Anterior cingulate cortex (tissue), 58 donors: ENCODE measurements around the gene IRF9.
"Not testable (repeated sequence)": the region's sequence is repeated elsewhere in the genome, so short reads cannot be mapped to it uniquely, and the experiment has no call there.

Experiments used
- DNase-seq, 58 donors: peaks; one replicate each; lab custom pipeline; 2025; lab: John Stamatoyannopoulos, UW

Gene IRF9

DNA sequence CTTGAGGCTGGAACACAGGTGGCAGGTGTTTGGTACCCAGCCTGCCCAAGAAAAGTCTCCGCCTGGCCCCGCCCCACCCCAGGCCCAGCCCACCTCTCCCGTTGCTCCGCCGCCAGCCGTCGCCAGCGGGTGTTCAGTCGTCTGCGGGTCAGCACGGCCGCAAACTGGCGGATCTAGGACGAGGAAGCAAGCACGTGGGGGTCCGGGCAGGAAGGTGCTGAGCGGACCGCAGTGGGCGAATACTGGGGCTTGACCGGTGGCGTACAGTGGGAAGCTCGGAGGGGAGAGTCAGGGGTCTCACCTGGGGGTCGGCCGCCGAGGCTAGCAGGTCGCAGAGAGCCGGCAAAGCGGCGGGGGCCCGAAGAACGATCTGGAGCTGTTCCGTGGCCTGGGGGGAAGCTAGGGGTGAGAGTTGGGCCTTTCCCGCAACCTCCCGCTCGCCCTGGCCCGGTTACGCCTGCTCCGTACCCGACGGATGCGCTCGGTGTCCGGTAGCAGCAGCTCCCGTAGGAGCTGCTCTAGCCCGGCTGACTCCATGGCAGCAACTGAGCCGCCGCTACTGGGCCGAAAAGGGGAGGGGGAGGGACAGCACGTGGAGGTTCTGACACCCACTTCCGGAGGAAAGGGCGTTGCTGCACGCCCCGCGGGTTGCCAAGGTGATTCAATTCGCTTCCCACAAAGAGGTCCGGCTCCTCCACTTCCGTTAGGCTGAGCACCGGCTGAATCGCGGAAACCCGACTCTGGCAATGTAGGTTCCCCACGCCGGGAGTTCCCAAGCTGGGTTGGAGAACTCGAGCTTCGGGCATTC is 27.4 kb downstream of the IRF9 start, which contains the start of gene IPO4:
Gene IPO4, minus strand, starts transcription at position 566 of the 808 bp plus-strand sequence. Its CDS starts 29 bp downstream, at position 537.
- DNase-seq: peak; percentile 66 to 97 (median 93)

DNA sequence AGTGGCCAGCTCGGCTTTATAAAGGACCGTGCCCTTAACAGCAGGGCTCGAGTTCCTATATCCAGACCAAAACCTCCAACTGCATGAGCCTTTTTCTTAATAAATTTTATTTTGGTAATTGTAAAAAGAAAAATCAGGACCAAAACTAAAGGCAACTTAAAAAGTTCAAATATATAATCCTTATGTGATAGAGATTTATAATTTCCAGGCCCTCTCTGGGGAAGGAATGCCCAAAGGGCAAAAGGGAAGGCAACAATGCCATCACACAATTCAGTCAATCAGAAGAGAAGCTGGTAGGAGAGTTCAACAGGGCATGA is 28.0 kb downstream of the IRF9 start:
- no peak for DNase-seq

- DNase-seq: no peak
Measured at GRCh38 chr14:24189460-24189859, 28.4 kb downstream of the IRF9 start.

- no peak for DNase-seq
Measured at GRCh38 chr14:24190416-24190815, 29.4 kb downstream of the IRF9 start.

DNA sequence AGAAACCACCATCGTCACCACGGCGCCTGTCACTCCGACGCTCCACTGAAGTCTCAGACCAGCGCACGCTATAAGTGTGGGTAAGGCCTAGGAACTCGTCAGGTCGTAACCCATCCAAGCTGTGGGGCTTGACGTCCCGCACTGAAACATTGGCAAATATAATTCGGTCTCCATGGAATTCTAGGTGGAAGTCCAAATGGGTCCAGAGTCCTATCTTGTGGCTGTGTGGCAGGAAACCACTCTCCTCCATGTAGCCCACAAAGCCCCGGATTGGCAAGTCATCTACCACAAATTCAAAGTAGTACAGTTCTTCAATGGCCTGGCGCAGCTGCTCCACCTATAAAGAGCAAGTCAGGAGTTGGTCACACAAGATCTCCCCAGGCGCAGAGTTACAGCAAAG is 31.9 kb downstream of the IRF9 start:
- DNase-seq: no peak

GRCh38 chr14:24194186-24194872 is 33.3 kb downstream of the IRF9 start:
- no peak for DNase-seq

DNA sequence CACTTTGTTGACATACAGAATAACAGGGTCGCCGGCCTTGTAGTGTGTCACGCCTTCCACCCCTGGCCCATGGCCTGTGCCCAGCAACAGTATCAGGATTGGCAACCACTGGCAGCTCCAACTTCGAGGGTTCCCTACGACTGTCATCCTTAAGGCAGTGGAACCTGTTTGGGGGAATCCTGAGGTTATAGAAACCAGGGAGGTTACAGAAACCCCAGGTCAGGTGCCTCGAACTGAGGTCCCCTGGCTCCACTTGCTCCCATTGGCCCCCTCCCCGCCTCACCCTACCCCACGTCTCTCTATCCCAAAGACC is 33.8 kb downstream of the IRF9 start:
- no peak for DNase-seq

GRCh38 chr14:24195186-24196070 is 34.4 kb downstream of the IRF9 start, which contains the start of gene TM9SF1:
Gene TM9SF1, minus strand, starts transcription at chr14:24195441. Its CDS starts 422 bp downstream, at chr14:24195019.
- peak; percentile 48 to 89 (median 76) for DNase-seq

DNA sequence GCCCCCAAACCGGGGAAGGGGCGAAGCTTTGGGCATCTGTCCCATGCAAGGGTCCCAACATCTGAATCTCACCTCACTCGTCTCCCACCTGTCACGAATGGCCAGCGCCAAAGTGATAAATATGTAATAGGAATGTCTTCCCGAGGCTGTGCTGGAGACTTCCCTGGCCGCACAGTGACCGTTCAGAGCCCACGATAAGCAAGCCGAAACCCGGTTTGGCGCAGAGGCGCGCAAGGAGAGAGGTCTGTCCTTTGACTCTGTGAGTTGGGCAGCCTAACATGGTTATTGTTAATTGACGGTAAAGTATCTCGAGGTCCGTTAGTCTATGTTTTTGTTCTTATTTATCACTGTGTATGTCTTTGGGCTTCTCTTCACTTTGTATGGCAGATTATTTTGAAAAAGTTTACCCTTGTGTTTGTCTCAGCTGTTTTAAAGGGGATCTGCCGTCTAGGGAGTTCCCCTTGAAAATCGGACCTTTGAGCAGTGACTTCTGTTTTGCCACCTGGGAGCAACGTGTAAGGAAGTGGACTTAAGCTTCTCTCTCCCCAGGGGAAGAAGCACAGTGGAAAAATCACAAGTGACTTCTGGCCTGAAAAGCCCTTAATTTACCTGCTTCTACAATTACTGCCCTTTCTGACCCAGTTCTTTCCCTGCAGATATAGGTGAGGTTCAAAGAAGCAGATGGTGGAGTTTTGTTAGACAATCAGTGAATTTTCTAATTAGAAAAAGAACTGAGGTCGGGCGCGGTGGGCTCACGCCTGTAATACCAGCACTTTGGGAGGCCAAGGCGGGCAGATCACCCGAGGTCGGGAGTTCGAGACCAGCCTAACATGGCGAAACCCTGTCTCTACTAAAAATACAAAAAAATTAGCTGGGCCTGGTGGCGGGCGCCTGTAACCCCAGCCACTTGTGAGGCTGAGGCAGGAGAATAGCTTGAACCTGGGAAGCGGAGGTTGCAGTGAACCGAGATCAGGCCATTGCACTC is 35.3 kb downstream of the IRF9 start:
- peak in 1 of 58 donors; percentile 27 for DNase-seq

- DNase-seq: no peak
Measured at GRCh38 chr14:24197056-24197450, 36.0 kb downstream of the IRF9 start.

GRCh38 chr14:24198814-24199524 is 37.9 kb downstream of the IRF9 start:
- no peak for DNase-seq

- not testable (repeated sequence) for DNase-seq
Measured at GRCh38 chr14:24202538-24202937, 41.5 kb downstream of the IRF9 start.

GRCh38 chr14:24203249-24203886 is 42.3 kb downstream of the IRF9 start:
- not testable (repeated sequence) for DNase-seq

DNA sequence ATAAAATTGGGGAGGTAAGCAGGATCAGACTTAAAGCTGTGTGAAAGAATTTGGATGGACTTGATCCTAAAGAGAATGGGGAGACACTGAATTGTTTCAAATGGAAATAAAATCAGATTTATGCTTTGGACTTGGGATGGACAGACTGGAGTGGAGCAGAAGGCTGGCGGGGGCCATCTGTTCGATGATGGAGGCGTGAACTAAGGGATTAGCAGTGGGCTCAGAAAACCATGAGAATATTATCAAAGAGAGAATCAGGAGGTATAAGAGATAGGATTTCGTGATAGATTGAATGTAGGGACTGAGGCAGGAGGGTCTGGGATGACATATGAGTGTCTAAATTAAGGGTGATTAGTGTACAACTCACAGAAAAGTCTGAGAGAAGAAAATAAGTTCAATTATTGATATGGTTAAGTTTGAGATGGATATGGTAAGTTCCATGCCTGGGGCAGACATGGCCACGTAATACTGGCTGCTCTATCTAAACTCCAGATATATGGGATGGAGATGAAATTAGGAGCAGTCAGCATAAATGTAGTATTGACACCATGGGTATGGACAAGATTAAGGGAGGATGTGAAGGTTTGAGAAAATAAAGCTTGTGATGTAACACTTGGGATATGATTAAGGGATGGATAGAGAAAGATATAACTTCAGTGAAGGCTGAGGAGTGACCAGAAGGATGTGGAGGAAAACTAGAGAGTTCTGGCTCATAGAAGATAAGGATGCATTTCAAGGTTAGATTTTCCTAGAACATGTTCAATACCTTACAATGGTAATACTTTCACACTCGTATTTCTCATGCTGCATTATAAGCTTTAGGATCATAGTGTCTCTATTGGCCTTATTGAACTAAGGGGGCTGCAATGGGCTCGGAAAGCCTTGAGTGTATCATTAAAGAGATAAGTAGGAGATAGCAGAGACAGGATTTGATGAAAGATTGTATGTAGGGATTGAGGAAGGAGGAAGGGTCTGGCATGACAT is 43.4 kb downstream of the IRF9 start:
- DNase-seq: no peak

- no peak for DNase-seq
Measured at GRCh38 chr14:24206260-24207103, 45.4 kb downstream of the IRF9 start.

DNA sequence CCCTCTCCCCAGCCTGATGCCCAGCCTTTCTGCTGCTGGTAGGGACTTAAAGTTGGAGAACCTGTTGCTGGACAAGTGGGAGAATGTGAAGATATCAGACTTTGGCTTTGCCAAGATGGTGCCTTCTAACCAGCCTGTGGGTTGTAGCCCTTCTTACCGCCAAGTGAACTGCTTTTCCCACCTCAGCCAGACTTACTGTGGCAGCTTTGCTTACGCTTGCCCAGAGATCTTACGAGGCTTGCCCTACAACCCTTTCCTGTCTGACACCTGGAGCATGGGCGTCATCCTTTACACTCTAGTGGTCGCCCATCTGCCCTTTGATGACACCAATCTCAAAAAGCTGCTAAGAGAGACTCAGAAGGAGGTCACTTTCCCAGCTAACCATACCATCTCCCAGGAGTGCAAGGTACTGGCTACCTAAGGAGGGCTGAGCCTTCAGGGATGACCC is 46.1 kb downstream of the IRF9 start:
- no peak for DNase-seq
